ENCODE results near the gene ALS2. TPM values are rescaled to one million over a fixed set of nuclear protein-coding genes. Genes with fewer than 3 reads are reported as not detected.

The ALS2 gene
- total and polyA plus RNA-seq, 12 donors: 3.1 to 24.3 (median 15.3) TPM

DNA sequence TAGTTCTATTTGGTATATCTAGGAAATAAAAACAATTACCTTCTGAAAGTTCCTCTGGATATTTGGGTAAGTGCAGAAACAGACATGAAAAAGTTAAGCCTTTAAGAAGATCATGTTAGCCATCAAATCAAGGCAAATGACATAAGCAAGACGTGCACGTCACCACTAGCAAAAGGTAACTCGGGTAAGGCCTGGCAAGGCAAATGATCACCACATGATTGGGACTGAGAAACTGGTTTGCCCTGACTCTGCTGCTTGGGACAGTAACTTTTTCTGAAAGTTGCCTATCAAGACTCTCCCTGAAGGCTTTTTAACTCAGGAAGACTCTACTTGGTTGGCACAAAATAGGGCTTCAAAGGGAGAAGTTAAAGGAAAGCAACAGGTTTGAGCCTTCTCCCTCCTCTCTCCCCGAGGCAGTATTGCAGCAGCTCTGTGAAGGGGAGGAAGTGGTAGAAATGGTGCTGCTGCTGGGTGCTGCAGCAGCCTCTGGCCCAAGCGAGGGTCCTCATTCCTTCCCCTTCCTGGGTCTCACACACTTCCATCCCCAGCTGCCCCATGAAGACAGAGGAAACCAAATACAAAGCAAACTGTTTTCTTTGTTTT is 120.3 kb downstream of the ALS2 start:
- WGBS, 4 donors: 66 to 82% (median 73%) methylated on average over 5 of the region's 5 CpGs
- TF ChIP-seq, protein P1, sequence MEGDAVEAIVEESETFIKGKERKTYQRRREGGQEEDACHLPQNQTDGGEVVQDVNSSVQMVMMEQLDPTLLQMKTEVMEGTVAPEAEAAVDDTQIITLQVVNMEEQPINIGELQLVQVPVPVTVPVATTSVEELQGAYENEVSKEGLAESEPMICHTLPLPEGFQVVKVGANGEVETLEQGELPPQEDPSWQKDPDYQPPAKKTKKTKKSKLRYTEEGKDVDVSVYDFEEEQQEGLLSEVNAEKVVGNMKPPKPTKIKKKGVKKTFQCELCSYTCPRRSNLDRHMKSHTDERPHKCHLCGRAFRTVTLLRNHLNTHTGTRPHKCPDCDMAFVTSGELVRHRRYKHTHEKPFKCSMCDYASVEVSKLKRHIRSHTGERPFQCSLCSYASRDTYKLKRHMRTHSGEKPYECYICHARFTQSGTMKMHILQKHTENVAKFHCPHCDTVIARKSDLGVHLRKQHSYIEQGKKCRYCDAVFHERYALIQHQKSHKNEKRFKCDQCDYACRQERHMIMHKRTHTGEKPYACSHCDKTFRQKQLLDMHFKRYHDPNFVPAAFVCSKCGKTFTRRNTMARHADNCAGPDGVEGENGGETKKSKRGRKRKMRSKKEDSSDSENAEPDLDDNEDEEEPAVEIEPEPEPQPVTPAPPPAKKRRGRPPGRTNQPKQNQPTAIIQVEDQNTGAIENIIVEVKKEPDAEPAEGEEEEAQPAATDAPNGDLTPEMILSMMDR (IDR thresholded peaks at IDR 0.05): no peak
- TF ChIP-seq POLR2A (IDR thresholded peaks at IDR 0.05): no peak
- DNase-seq: no peak
- no peaks in the 10 kb centered on the region for H3K27me3 ChIP-seq
- no peaks in the 10 kb centered on the region for H3K9me3 ChIP-seq (replicated peaks in 1 of 3)
- H3K36me3 ChIP-seq (replicated peaks in 1 of 2): no peaks in the 10 kb centered on the region
- no peak overlapping the region for H3K27ac ChIP-seq
- no peak overlapping the region for H3K4me3 ChIP-seq
- H3K4me1 ChIP-seq (replicated peaks in 1 of 2): peaks cover 0 to 2% of the 10 kb centered on the region in 2 donors
- intact Hi-C loops (cut with DNase I): no loop called here

DNA sequence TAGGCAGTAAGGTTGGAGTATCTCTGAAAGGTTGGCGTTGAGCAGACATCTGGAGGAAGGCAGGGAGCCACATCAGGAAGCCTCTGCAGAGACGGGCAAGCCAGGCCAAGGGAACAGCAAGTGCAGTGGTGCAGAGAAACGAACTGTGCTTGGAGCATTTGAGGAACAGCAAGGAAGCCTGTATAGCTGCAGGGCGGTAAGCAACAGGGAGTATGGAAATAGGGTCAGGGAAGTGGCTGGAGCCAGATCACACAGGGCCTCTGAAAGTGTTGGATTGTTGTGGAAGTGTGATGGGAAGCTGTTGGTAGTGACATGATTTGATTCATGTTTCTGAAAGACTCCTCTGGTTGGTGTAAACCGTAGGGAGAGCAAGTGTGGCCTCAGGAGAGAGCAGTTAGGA is 124.0 kb downstream of the ALS2 start:
- intact Hi-C loops (cut with DNase I): no loop called here
- Histone ChIP-seq H3K4me1 (replicated peaks in 1 of 2) (peaks cover 2 to 6% of the 10 kb centered on the region in 2 donors), H3K36me3 (replicated peaks in 1 of 2) (no peaks in the 10 kb centered on the region), H3K27ac (no peak overlapping the region), H3K27me3 (no peaks in the 10 kb centered on the region), H3K9me3 (replicated peaks in 1 of 3) (no peaks in the 10 kb centered on the region), H3K4me3 (no peak overlapping the region)
- TF ChIP-seq, protein P1 (IDR thresholded peaks at IDR 0.05): no peak
- TF ChIP-seq POLR2A (IDR thresholded peaks at IDR 0.05): no peak
- DNase-seq: no peak
- WGBS, 4 donors: 87 to 94% (median 89%) methylated on average over 5 of the region's 5 CpGs

DNA sequence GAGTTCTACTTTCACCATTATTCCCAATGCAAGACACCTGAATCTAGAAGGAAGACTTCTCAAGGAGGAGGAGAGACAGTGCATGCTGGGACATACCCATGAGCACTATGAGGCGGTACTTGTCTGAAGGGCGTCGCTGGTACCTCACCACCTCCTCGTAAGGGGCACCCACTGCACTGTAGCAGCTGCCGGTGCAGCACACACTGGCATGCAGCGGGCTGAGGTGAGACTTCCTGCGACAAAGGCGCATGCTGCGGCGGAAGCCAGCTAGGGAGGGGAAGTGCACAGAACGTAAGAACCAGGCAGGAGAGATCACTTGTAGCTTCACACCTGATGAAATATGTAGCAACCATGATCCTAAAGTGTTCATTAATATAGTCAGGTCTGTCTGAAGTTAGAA is 124.6 kb downstream of the ALS2 start:
- Histone ChIP-seq H3K4me1 (replicated peaks in 1 of 2) (peaks cover 2 to 6% of the 10 kb centered on the region in 2 donors), H3K9me3 (replicated peaks in 1 of 3) (no peaks in the 10 kb centered on the region), H3K4me3 (no peak overlapping the region), H3K36me3 (replicated peaks in 1 of 2) (no peaks in the 10 kb centered on the region), H3K27me3 (no peaks in the 10 kb centered on the region), H3K27ac (no peak overlapping the region)
- DNase-seq: no peak
- intact Hi-C loops (cut with DNase I): no loop called here
- TF ChIP-seq POLR2A (IDR thresholded peaks at IDR 0.05): no peak
- TF ChIP-seq, protein P1 (IDR thresholded peaks at IDR 0.05): no peak
- WGBS, 4 donors: 92 to 96% (median 95%) methylated on average over 11 of the region's 11 CpGs

DNA sequence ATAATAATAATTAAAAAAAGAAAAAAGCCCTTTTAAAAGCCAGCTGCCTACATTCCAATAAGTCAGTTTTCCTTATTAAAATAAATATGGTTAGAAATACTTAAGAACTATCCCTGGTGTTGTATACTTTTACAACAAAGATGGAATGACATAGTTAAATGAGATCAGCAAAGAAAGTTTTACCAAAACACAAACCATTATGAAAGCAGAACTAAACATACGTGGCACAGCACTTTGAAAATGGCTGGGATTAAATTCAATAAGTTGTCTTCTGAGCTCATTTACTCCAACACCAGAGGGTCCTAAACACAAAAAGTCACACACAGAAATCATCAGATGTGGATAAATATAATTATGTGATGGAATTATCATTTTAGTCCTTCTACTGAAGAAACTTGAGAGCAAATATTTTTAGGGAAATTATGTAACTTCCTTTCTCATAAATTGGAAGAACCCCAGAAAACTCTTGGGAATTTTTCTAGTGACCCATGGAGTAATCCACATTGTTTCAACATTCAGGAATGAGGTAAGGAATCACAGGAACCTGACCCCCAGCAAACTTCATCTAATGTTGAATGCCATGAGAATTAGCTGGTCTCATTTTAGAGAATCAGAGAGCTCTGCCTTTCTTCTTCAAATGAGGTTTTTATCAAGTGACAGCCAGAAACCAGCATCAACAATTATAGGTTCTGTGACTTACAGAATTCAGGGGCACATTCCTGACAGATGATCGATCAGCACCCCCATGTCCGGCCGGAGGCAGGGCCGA is 125.9 kb downstream of the ALS2 start:
- H3K9me3 ChIP-seq (replicated peaks in 1 of 3): no peaks in the 10 kb centered on the region
- 72 to 87% (median 78%) methylated on average over 5 of the region's 5 CpGs for WGBS, 4 donors
- H3K4me1 ChIP-seq (replicated peaks in 1 of 2): peaks cover 2 to 6% of the 10 kb centered on the region in 2 donors
- intact Hi-C loops (cut with DNase I): no loop called here
- no peak for DNase-seq
- H3K27ac ChIP-seq: peak overlapping the region in 1 of 5 donors; percentile 42
- no peaks in the 10 kb centered on the region for H3K36me3 ChIP-seq (replicated peaks in 1 of 2)
- no peak overlapping the region for H3K4me3 ChIP-seq
- no peak for TF ChIP-seq POLR2A (IDR thresholded peaks at IDR 0.05)
- TF ChIP-seq, protein P1 (IDR thresholded peaks at IDR 0.05): no peak
- H3K27me3 ChIP-seq: no peaks in the 10 kb centered on the region
